Hematopoietic multipotent progenitor cell (in vitro differentiated cells): Measurements from ENCODE around the gene BABAM2. TPM values are rescaled to one million over a fixed set of nuclear protein-coding genes. Genes with fewer than 3 reads are reported as not detected.
A peak's percentile ranks its signal among the peaks of the same experiment; 100 is the strongest.

ENCODE experiments used
- DNase-seq, 3 donors: peaks; one replicate each; pipeline ENCODE4 v3.0.0-alpha.2; 2011 to 2015; ENCODE audit warnings: low read depth in 2 of 3, low spot score in 2 of 3
- total RNA-seq: library from RNA; depleted of rRNA; stranded (reverse); fragments of >200 nt; gene quantifications from one replicate; pipeline ENCODE4 v1.2.3, GENCODE V29; 2012

BABAM2 gene
- total RNA-seq, 1 donor, result 26.9 TPM

- DNase-seq, result peak in 2 of 3 donors; percentile 77 to 90
Measured at GRCh38 chr2:28348149-28348567, 457.6 kb downstream of the BABAM2 start.

- DNase-seq, result no peak
Measured at GRCh38 chr2:28348921-28349320, 458.4 kb downstream of the BABAM2 start.

- no peak for DNase-seq
Measured at GRCh38 chr2:28349546-28350165, 459.1 kb downstream of the BABAM2 start.

- no peak for DNase-seq
Measured at GRCh38 chr2:28350196-28350595, 459.7 kb downstream of the BABAM2 start.

DNA sequence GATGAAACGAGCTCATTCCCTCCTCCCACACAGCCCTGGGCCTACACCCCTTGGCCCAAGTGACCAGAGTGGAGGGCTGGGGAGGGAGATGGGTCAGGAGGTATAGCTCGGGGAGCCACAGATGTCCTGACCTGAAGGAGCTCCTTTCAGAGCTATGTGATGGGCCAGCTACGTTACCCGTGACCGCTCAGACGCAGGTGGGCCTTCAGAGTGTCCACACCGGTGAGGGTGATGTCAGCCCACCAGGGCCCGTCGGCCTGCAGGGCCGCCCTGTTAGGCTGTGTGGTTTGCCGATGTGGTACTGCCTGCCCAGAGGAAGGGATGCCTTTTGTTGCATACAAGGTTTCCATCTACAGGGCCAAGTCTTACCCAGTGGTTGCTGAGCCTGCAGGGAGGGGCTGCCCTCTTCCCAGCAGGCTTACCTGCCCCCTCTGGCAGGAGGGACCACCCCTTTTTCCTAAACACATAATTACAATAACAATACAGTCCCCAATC is 460.3 kb downstream of the BABAM2 start:
- no peak for DNase-seq

DNA sequence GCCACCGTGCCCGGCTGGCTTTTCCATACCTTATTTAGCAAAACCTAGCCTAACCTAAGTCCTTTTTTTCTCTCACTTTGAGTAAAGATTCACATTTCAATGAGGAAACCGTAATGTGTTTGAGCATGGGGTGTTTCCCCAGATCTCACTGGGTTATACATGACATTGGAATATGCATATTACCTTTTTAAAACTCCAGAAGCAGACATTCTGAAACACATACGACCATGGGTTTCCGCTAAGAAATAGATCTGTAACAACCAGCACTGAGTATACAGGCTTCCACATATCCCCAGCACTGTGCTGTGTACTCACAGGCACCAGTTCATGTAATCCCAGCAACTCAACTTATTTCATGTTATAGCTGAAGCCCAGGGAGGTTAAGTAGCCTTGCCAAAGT is 461.1 kb downstream of the BABAM2 start:
- no peak for DNase-seq

DNA sequence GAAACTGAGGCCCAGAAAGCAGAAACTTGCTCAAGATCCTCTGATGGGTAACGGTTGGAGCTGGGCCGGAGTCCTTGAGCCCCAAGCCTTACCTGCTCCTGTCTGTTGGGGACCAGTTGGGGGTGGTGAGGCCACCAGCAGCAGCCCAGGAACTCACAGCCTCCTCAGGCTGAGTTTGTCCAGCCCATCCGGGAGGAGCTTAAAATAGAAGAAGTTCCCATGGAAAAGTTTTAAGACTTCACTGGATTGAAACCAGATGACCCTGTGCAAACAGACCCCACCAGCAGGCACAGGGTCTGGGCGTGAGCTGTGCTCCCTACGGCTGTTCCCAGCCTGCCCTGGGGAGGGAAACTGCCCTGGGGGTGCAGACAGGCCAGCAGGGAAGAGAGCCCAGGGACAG is 461.6 kb downstream of the BABAM2 start:
- no peak for DNase-seq

DNA sequence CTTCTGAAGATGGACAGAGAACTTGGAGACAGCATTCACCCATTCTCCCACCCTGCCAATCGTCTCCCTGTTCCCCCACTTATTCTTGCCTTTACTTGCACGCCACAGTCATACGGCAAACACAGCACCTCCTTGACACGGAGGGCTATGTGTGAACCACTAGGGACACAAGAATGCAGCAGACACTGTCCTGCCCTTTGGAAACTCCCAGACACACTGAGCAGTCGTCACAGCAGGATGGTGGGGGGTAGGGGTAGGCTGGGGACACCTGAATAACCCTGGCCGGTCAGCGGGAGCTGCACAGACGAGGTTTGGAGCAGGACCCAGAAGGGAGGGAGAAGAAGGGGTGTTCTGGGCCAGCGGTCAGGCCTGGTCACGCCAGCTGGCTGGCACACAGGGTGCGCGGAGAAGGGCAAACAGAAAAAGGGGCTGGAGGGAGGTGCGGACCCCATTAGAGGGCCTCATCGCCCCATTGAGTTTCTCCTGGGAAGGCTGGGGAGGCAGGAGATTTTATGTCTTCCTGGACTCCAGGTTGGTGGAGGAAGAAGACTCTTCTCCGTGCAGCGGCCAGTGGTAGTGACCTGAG is 462.2 kb downstream of the BABAM2 start:
- no peak for DNase-seq

DNA sequence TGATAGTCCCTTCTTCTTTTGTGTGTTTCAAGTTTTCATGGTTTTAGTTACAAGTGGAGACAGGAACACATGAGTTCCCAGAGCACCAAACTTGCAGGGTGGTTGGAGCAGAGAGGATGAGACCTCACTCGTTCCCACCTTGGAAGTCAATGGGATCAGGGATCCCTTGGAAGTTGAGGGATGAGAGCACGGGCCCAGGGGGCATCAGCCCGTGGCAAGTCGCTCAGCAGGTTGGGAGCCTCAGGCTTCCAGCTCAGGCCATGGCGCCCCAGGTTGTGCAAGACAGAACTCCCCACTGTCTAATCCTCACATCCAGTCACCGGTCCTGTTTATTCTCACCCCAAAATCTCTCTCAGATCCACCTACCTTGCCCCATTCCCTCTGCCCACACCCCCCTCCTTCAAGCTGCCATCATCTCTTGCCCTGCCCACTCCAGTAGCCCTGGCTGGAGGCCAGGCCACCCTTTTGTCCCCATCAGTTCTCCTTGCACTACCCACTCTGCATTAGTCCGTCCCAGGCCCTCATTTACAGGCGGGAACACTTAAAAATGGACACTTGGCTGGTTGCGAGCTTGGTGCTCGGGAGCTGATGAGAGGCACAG is 464.5 kb downstream of the BABAM2 start:
- DNase-seq, result no peak

DNA sequence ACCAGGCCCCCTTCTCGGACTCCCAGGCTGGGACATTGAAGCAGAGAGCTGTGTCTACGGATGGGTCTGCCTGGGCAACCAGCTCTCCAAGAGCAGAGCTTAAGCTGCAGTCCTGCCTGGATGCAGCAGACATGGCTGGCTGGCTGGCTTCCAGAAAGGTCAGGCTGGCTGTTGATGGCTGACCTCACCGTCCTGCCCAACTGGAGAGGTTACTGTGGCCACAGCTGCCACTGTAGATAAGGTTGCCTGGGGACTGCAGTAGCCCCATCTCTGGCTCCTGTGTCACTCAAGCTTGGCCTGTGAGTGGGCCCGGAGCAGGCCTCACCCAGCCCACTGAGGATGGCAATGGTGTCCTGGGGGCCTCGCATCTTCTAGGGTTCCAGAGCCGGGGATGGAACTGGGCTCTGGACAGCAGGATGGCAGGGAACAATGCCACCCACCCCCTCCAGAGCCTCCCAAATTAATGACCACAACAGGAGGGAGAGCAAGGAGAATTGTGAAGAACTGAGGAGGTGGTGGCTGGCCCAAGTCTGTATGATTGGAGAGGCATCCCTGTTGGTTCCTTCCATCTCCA is 465.1 kb downstream of the BABAM2 start:
- DNase-seq, result peak in 2 of 3 donors; percentile 54 to 88

DNA sequence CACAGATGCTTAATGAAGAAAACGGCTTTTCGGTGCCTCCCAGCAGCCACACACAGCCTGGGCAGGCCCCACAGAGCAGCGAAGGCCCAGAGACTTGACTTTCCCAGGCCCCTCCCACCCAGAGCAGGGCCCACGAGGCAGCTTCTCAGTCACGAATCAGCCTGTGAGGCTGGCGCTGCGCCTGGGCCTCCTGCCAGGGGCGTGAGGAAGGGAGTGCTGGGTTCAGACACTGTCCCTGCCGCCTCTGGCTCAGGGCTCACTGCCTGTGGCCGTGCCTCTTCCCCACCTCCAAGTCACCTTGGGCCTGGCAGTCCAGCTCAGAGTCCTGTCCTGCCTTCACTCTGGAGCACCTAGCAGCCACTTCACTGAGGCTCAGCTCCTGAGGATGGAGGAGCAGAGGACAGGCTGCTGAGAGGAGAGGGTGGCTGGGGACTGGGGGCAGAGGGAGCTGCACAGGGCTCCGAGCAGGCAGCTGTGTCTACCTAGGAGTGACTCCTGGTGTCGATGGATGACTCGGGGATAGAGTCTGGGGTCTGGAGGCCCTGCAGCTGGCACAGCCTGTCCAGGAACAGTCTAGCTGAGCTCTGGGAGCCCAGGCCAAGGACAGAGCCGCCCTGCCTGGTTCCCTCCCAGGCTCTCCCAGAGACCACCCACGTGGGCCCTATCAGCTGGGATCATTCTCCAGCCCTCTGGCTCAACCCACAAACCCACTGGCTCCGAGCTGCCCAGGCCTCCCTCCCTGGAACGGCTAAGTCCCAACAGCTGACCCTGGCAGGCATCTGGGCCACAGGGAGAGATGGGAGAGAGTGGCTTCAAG is 465.8 kb downstream of the BABAM2 start:
- peak in 2 of 3 donors; percentile 83 to 87 for DNase-seq

DNA sequence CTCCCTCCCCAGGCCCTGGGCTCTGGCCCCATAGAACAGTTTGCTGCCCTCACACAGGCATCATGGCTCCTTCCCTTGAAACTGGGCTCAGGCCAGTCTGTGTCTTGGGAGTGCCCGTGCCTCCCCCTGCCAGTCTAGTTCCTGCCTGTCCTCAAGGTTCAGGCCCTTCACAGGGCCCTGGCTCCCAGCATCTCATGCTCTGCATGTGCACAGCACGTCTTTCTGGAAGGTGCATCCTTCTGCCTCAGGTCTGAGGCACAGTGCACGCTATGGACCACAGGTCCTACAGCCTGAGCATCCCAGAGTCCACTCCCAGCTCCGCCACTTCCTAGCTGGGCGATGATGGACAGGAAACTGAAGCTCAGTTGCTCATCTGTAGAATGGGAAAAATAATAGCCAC is 466.5 kb downstream of the BABAM2 start:
- no peak for DNase-seq

DNA sequence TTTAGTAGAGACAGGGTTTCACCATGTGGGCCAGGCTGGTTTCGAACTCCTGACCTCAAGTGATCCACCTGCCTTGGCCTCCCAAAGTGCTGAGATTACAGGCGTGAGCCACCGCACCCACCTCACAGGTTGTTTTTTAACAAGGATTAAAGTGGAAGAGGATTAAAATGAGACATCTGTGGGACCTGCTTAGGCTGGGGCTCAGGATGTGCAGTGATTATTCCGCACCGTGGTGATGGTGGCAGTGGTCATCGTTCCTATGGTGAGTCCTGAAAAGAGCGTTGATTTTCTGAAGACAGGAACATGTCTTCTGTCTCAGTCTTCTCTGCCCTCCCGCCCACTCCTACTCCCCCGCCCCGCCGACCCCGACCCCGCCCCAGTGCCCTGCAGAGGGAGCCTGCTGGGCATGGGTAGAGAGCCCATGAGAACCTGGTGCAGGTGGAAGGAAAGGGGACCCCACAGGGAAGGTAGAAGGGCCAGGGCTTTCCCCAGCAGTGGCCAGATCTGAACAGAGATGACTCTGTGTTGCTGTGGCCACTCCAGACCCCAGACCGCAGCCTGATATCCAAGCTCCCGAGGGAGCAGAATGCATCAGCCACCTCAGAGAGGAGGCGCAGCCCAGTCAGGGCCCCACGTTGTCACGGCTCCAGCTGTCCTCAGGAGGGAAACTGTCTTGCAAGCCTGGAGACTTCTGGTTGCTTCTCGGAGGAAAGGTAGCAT is 467.6 kb downstream of the BABAM2 start:
- no peak for DNase-seq

DNA sequence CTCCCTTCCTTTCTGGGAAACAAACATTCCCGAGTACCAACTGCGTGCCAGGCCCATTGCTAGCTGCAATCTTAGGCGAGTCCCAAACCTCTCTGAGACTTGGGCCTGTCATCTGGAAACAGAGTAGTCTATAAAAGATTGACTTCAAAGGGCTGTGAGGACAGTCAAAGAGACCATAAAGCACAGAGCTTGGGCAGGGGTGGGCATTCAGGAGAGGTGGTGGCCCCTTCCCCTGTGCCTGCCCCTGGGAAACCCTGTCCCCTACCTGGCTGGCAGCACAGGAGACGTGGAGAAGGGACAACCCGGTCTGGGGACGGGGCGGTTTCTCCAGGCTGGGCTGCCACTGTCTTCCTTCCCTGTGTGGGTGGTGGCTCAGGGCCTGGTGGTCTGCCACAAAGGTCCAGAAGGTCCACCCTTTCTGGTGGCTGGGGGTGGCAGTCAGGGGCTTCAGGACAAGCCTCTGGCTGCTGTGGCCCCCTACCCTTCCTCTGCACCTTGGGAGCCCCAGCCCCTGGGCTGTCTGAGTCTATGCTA is 468.2 kb downstream of the BABAM2 start:
- DNase-seq, result no peak

GRCh38 chr2:28359222-28360057 is 468.9 kb downstream of the BABAM2 start:
- peak; percentile 79 to 95 (median 93) for DNase-seq

GRCh38 chr2:28360058-28360717 is 469.7 kb downstream of the BABAM2 start:
- DNase-seq, result no peak

DNA sequence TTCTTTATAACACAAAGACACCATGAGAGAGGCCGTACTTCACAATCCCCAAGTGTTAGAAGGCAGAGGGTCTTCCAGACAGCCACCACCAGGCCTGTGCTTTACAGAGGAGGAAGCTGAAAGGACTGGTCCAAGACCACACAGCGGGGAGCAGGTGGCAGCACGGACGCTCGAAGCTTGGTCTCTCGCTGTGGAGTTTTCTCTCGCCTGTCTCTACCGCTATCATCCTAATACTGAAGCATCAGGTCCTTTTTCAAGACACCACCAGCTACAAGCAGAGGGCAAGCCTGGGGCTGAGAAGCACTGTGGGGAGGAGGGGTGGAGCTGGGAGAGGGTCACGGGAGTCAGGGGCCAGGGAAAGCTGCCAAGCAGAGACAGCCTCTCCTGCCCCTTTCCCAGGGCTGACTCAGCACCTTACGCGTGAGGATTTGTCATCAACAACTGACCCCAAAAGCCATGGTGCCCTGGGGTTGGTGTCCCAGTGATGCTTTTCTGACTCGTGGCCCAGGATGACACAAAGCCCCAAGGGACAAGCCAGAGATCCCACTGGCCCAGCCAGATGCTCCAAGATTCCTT is 470.3 kb downstream of the BABAM2 start:
- peak in 1 of 3 donors; percentile 70 for DNase-seq

DNA sequence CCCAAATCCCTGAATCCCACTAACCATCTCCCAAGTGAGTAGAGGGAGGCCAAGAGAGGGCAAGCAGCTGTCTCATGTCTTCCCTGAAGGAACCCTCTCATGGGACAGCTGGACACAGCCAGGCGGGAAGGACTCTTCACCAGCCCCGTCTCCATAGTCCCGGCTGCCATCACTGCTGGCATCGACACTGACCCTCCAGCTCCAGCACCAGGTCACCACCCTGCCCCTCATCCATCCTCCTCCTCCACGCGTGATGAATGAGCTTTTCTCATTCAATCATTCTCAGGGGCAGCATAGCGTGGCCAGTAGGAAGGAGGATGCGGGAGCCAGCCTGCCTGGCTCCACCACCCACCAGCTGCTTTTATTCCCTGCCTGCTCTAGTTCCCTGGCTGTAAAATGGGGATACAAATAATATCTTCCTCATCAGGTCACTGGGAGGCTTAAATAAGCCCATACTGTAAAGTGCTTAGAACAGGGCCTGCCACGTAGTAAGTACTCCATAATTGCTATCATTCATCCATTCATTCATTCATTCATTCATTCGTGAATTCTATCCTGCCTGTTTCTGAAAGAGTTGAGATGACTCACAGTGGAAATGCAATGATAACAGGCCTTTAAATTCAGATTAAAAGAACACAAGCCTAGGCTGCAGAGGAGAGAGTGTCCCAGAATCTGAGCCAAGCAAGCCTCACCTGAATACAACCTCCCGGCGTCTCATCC is 471.6 kb downstream of the BABAM2 start:
- no peak for DNase-seq
